IPS-NIHi11 (cell line): ENCODE results near the gene SAMD4A.

Source experiments
- DNase-seq: peaks from one replicate; pipeline ENCODE4 v3.0.0; 2012; ENCODE audit warnings: mixed read lengths, low spot score

Gene SAMD4A

GRCh38 chr14:54567224-54567638, 303 bp downstream of the SAMD4A start:
- DNase-seq = peak; percentile 31

- peak; percentile 64 for DNase-seq
Measured at GRCh38 chr14:54567639-54568561, 972 bp downstream of the SAMD4A start.

- no peak for DNase-seq
Measured at GRCh38 chr14:54568821-54569595, 2.1 kb downstream of the SAMD4A start.

GRCh38 chr14:54570047-54570446, 3.1 kb downstream of the SAMD4A start:
- DNase-seq = no peak

DNA sequence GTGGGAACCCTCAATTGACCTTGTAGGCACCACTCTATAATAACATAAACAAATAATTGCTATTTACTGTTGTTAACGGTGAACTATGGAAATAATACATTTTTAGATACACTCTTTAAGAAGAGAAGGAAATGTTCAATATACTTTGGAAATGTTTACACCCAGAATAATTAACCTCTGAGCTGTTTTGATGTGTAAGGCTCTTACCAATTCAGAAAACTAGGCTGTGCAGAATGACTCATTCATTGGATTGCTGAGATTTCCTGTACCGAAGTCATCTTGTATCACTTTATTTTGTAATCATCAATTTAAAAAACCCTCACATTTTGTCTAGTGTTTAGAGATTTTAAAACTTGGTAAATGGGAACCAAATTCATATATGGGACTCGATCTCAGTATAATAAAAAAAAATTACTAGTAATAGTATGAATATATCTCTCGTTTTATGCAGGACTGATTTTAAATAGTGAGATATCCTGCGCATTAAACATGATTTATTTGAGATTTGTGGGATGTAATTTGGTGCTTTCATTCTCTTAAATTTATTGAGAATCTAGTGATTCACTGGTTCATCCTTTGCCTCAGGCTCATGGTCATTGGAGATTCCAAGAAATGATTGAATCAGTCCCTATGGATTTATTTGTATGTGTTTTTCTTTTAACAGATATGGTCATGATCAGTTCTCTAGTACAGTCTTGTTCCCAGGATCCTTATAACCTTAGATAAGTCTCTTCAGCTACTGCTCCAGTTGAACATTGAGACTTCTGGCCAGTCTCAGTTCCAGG, 3.9 kb downstream of the SAMD4A start:
- no peak for DNase-seq

DNA sequence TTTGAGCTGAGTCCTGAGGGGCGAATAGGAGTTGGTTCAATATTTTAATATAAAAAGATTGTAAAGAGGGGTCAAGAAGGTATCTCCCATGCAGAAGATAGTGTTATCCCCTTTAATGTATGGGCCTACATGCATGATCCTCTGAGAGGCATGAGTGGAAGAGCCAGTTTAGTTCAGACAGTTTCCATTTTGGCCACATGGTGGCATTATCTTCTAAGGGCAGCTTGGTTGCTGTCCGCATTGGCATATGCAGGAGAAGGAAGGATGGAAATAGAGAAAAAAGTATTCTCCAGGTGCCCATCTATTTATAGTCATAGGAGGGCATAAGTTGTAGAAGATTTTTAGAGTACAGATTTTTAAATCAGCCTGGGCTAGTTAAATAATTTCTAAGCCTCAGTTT, 5.4 kb downstream of the SAMD4A start:
- DNase-seq = peak; percentile 30

- no peak for DNase-seq
Measured at GRCh38 chr14:54574528-54574927, 7.6 kb downstream of the SAMD4A start.

GRCh38 chr14:54577494-54577893, 10.6 kb downstream of the SAMD4A start:
- no peak for DNase-seq

DNA sequence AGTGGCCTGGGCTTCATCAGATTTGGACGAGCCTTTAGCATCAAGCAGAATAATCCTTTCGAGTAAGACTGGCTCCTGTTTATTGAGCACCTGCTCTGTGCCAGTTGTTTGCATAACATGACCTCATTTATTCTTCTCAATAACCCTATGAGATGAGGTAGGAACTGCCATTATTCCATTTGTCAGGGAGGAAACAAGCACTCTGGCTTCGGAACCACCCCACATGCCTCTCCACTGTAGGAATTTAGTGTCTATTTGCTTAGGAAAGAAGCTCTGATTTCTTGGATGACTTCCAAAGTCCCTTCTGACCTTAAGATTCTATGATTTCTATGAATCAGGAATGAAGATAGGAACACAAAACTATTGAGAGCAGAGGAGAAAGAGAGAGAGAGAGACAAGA, 11.0 kb downstream of the SAMD4A start:
- no peak for DNase-seq

- DNase-seq = no peak
Measured at GRCh38 chr14:54579621-54580020, 12.7 kb downstream of the SAMD4A start.

GRCh38 chr14:54580933-54581332, 14.0 kb downstream of the SAMD4A start:
- DNase-seq = no peak

- DNase-seq = no peak
Measured at GRCh38 chr14:54582334-54582733, 15.4 kb downstream of the SAMD4A start.

DNA sequence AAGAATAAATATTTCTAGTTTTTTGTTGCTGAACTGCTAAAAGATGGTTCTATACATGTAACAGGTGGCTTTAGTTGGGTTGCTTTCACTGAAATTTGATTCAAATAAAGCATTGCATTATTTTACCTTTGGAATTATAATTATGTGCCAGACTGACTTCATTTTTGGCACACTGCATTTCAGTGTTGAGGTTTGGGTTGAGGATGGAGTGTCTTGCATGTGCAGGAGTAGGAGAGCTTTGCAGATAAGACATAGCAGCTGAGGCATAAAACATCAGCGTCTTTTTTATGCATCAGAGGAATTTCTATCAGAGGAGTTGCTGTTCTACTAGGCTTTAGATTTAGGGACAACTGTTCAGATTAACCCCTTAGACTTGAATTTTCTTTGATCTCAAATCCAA, 17.2 kb downstream of the SAMD4A start:
- no peak for DNase-seq

DNA sequence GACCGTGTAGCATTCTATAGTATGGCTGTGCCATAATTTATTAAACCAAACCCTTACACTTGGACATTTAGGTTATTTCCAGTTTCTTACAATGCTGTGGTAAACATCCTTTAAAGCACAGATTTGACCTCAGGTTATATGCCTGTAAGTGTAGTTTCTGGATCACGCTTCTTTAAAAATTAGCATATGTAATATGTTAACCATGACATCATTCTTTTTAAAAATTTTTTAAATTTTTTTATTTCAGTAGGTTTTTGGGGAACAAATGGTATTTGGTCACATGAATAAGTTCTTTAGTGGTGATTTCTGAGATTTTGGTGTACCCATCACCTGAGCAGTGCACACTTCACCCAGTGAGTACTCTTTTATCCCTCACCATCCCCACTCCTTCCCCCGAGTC, 18.3 kb downstream of the SAMD4A start:
- DNase-seq = no peak

DNA sequence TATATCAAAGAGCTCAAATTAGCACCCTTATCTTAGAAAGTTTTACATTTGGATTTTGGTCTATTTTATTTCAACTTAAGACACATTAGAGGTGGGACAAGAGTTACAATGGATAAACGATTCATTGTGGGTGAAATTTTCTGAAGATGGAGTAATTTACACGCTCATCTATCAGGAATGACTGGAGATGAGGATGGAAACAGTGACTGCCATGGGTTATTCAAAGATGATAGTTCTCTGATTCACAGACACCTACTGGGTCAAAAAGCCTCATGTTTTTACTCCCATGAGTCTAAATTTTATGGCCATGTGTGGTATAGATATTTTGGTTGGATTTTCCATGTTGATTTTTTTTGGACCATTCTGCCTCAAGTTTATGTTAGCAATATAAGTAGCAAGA, 22.1 kb downstream of the SAMD4A start:
- DNase-seq = no peak

- DNase-seq = no peak
Measured at GRCh38 chr14:54589843-54590242, 22.9 kb downstream of the SAMD4A start.

GRCh38 chr14:54590481-54590880, 23.6 kb downstream of the SAMD4A start:
- no peak for DNase-seq

DNA sequence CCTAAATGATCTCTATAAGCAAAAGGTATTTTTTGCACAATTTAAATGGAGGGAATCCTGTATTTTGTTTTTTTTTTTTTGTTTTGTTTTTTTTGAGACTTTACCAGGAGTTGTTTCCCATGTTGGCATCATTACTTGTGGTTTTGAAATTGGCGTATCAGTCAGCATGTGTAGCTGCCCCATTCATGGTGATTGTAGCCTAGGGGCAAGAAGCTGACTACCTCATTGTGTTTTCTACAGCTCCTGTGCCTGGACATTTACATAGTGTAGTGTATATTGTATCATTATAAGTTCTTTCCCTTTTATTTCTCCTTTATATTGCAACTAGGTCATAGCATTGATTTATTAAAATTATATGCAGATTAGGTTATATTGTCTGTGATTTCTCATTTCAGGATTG, 24.5 kb downstream of the SAMD4A start:
- no peak for DNase-seq

GRCh38 chr14:54591866-54592265, 24.9 kb downstream of the SAMD4A start:
- no peak for DNase-seq

DNA sequence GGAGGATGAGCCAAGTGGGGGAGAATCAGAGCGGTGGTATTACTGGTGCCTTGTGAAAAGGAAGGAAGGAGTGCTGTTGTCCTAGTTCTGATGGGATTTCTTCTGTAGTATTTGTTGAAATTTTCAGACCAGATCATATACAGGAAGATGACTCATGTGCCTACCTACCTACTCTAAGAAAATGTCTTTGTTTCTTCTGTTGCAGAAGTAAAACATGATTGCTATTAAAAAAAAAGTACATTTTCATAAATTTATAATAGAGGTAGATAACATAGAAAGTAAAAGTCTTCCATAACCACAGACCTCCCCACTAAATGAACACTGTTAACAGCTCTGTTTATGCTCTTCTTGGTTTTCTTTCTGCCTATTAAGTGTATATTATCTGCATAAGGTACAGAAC, 26.9 kb downstream of the SAMD4A start:
- DNase-seq = no peak

DNA sequence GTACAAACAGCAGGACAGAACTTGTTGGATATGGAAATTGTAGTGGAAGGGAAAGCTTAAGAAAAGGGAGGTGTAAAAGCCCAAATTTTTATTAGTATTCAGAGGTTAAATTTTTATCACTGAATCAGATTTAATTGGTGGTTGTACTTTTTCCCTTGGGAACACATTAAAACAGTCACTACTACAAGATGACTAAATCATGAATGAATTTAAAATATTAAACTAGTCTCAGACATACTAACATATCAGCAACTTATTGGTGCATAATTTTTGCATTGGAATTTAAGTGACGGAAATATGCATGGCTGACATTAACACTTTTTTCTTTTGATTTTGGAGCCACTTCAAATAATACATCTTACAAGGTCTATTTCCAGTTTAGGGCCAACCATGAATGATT, 27.6 kb downstream of the SAMD4A start:
- DNase-seq = no peak

- DNase-seq = no peak
Measured at GRCh38 chr14:54597795-54598443, 31.0 kb downstream of the SAMD4A start.
